Upper lobe of left lung (tissue), 6 donors: ENCODE measurements around the gene TPST1. TPM values are rescaled to one million over a fixed set of nuclear protein-coding genes. Genes with fewer than 3 reads are reported as not detected.
A peak's percentile ranks its signal among the peaks of the same experiment; 100 is the strongest.

Source experiments
- ATAC-seq, 2 donors: fragments of 200-7000 bp; cut with Tn5 transposase; one replicate each; pipeline ENCODE4 v1.9.1; 2022; ENCODE audit warnings: mild to moderate bottlenecking in 2 of 2, moderate library complexity in 2 of 2; ENCODE audit not compliant: low FRiP score in 2 of 2
- DNase-seq, 2 donors: peaks; one replicate each; pipeline ENCODE4 v3.0.0-alpha.2; 2019 to 2020
- H3K27ac ChIP-seq, 4 donors: fragments of 200-600 bp; sonication (generic); one replicate each; pipeline ENCODE4 v1.5.1; 2016 to 2019
- H3K27me3 ChIP-seq, 4 donors: fragments of 200-600 bp; sonication (generic); one replicate each; pipeline ENCODE4 v1.5.1; 2017 to 2019
- H3K36me3 ChIP-seq, 4 donors: fragments of 200-600 bp; sonication (generic); one replicate each; pipeline ENCODE4 v1.5.1; 2016 to 2019
- H3K4me1 ChIP-seq, 4 donors: fragments of 200-600 bp; sonication (generic); one replicate each; pipeline ENCODE4 v1.5.1; 2018 to 2019
- H3K4me3 ChIP-seq, 4 donors: fragments of 200-600 bp; sonication (generic); one replicate each; pipeline ENCODE4 v1.5.1; 2017 to 2019; ENCODE audit warnings: mild to moderate bottlenecking in 2 of 4, moderate library complexity in 1 of 4
- H3K9me3 ChIP-seq, 4 donors: fragments of 200-600 bp; sonication (generic); one replicate each; pipeline ENCODE4 v1.5.1; 2018 to 2019
- EP300 ChIP-seq, 4 donors: sonication (generic); formaldehyde crosslinking; IDR thresholded peaks; one replicate each; pipeline ENCODE4 v1.5.1; 2017; ENCODE audit warnings: antibody characterized with exemption in 4 of 4, control low read depth in 2 of 4
- POLR2A ChIP-seq, 4 donors: fragments of 450-650 bp; IDR thresholded peaks; one replicate each; pipeline ENCODE4 v1.5.1; 2016 to 2017; ENCODE audit warnings: antibody characterized with exemption in 4 of 4, mild to moderate bottlenecking in 2 of 4
- POLR2AphosphoS5 ChIP-seq, 2 donors: sonication (generic); formaldehyde crosslinking; IDR thresholded peaks; one replicate each; pipeline ENCODE4 v1.5.1; 2017; ENCODE audit warnings: antibody characterized with exemption in 2 of 2
- WGBS, 2 donors: methylation state at CpG; one replicate each; pipeline ENCODE4 v1.1.5; 2017 to 2018; 5-methylcytosine and 5-hydroxymethylcytosine counted together
- total RNA-seq, 6 donors: library from RNA; depleted of rRNA in 4 of 6; stranded (reverse); fragments of >200 nt in 4 of 6; gene quantifications; one replicate each; pipeline versions ENCODE4 v1.1.0 to v1.2.1, GENCODE V29; 2016 to 2021
- TF ChIP-seq, protein P1 (sequence below), 6 experiments: fragments of 450-650 bp in 4 of 6; fragments of 200-600 bp in 2 of 6; sonication (generic) in 2 of 6; IDR thresholded peaks; one replicate each; pipeline ENCODE4 v1.5.1; 2016 to 2019; ENCODE audit warnings: antibody characterized with exemption in 6 of 6
- donor health status: DM: no; HTN: no; CAD: no; lungs with moderate emphysema.
- donor health status: DM: no; HTN: yes; CAD: no; lungs with severe emphysema.

TPST1 gene
- total RNA-seq, 6 donors from 2014 or later = 17.1 to 69.1 (median 19.0) TPM

DNA sequence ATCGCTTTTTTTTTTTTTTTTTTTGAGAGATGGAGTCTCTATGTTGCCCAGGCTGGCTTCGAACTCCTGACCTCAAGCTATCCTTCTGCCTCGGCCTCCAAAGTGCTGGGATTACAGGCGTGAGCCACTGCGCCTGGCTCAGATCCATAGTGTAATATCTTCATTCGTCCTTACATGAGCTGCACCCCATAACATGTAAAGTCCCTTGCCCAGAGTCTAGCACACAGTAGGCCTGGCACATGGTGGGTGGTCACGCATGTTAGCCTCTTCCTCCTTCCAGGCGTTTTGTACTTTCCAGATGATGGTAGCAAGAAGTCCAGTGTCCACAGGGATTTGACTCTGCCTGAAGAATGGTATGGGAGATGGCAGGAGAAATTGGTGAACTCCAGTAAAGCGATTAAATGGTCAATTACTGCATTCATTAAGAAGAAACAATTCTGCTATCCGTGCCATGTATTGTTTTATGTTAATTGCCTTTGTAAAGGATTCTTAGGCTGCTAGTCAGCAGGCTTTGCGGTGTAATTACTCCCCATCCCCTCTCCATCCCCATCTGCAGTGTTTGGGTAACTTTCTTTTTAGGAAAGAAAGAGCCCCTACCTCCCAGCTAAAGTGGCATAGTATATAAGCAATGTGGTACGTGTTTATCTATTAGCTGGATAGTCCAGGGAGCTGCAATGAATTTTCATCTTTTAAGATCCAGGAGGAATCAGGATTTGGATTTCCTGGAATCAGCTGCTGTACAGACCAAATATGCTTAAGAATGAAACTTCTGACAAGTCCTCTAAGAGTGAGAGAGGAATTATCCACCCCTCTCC lies 1.2 kb downstream of the TPST1 start:
- no peak for DNase-seq
- peak overlapping the region in 2 of 4 donors; percentile 93 to 97 for H3K27ac ChIP-seq

DNA sequence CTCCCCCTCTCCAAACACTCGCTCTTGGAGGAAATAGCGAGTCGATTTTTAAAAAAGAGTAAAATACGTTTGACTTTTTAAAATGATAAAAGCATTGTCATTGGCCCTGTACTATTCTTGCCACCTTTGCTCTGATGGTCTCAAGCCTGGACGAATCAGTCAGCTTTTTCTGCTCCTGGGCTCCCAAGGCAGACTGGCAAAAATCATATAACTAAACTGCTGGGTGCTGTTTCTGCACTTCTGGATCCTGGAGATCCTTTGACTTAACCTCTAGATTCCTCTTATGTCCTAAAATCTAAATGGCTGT lies 1.8 kb downstream of the TPST1 start:
- TF ChIP-seq, protein P1, sequence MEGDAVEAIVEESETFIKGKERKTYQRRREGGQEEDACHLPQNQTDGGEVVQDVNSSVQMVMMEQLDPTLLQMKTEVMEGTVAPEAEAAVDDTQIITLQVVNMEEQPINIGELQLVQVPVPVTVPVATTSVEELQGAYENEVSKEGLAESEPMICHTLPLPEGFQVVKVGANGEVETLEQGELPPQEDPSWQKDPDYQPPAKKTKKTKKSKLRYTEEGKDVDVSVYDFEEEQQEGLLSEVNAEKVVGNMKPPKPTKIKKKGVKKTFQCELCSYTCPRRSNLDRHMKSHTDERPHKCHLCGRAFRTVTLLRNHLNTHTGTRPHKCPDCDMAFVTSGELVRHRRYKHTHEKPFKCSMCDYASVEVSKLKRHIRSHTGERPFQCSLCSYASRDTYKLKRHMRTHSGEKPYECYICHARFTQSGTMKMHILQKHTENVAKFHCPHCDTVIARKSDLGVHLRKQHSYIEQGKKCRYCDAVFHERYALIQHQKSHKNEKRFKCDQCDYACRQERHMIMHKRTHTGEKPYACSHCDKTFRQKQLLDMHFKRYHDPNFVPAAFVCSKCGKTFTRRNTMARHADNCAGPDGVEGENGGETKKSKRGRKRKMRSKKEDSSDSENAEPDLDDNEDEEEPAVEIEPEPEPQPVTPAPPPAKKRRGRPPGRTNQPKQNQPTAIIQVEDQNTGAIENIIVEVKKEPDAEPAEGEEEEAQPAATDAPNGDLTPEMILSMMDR (IDR thresholded peaks at IDR 0.05) = no peak
- TF ChIP-seq POLR2A (IDR thresholded peaks at IDR 0.05) = no peak
- no peak for TF ChIP-seq POLR2AphosphoS5 (IDR thresholded peaks at IDR 0.05)
- no peak for TF ChIP-seq EP300 (IDR thresholded peaks at IDR 0.05)
- ATAC-seq = no peak
- no peak for DNase-seq
- Histone ChIP-seq H3K36me3 (no peaks in the 10 kb centered on the region), H3K27ac (peak overlapping the region in 2 of 4 donors; percentile 8 to 97), H3K4me3 (peak overlapping the region in 3 of 4 donors; percentile 87 to 96 (median 94)), H3K27me3 (no peaks in the 10 kb centered on the region), H3K4me1 (peaks cover 17 to 38% (median 18%) of the 10 kb centered on the region in 4 donors), H3K9me3 (no peaks in the 10 kb centered on the region)
- WGBS, 2 donors = 8 to 18% methylated on average over 5 of the region's 5 CpGs

More for the DNA sequence above, 1.2 kb downstream of the TPST1 start:
- 48% methylated on average over 12 of the region's 12 CpGs for WGBS, 2 donors
- no peaks in the 10 kb centered on the region for H3K36me3 ChIP-seq
- H3K4me3 ChIP-seq = peak overlapping the region in 3 of 4 donors; percentile 87 to 96 (median 94)
- H3K9me3 ChIP-seq = no peaks in the 10 kb centered on the region
- ATAC-seq = no peak
- peaks cover 17 to 38% (median 18%) of the 10 kb centered on the region in 4 donors for H3K4me1 ChIP-seq
- TF ChIP-seq, protein P1 (IDR thresholded peaks at IDR 0.05) = no peak
- TF ChIP-seq POLR2A (IDR thresholded peaks at IDR 0.05) = no peak
- no peak for TF ChIP-seq POLR2AphosphoS5 (IDR thresholded peaks at IDR 0.05)
- TF ChIP-seq EP300 (IDR thresholded peaks at IDR 0.05) = no peak
- H3K27me3 ChIP-seq = no peaks in the 10 kb centered on the region

DNA sequence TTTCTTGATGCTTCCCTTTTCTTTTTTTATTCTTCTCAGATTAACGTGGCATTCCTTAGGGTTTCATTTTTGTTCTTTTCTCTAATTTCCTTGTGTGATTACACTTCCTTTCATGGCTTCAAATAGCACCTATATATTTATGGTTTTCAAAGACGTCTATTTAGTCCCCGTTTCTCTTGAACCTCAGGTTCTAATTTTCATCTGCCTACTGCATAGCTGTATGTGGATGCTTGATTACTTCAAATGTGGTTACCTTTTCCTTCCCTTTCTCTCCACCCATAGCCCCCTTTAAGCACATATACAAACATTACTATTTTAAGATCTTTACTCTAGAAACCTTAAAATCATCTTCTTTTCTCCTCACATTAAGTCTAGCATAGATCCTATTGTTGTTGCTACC lies 2.4 kb downstream of the TPST1 start:
- H3K36me3 ChIP-seq = no peaks in the 10 kb centered on the region
- no peaks in the 10 kb centered on the region for H3K9me3 ChIP-seq
- WGBS, 2 donors = 42 to 51% methylated on average over 3 of the region's 3 CpGs
- DNase-seq (no peak), ATAC-seq (no peak)
- H3K4me3 ChIP-seq = no peak overlapping the region
- TF ChIP-seq POLR2A (IDR thresholded peaks at IDR 0.05) (no peak), POLR2AphosphoS5 (IDR thresholded peaks at IDR 0.05) (no peak), EP300 (IDR thresholded peaks at IDR 0.05) (no peak)
- TF ChIP-seq, protein P1 (IDR thresholded peaks at IDR 0.05) = no peak
- H3K27me3 ChIP-seq = no peaks in the 10 kb centered on the region
- no peak overlapping the region for H3K27ac ChIP-seq
- peaks cover 17 to 38% (median 18%) of the 10 kb centered on the region in 4 donors for H3K4me1 ChIP-seq

DNA sequence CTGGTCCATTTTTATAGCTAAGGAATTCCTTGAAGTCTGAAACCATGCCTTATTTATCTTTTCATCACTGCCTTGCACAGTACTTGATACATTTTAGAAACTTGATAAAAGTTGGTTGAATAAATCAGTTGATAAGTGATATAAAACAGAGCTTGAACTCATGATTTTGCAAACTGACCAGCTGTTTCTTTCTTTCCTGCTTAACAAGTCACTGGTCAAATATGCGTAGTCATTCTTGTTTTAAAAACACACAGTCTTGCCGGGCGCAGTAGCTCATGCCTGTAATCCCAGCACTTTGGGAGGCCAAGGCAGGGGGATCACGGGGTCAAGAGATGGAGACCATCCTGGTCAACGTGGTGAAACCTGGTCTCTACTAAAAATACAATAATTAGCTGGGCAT lies 6.3 kb downstream of the TPST1 start:
- Histone ChIP-seq H3K36me3 (no peaks in the 10 kb centered on the region), H3K4me1 (peaks cover 6 to 21% (median 11%) of the 10 kb centered on the region in 4 donors), H3K4me3 (no peak overlapping the region), H3K27ac (peak overlapping the region in 2 of 4 donors; percentile 11 to 43), H3K27me3 (no peaks in the 10 kb centered on the region), H3K9me3 (no peaks in the 10 kb centered on the region)
- no peak for ATAC-seq
- WGBS, 2 donors = 78 to 82% methylated on average over 5 of the region's 5 CpGs
- TF ChIP-seq POLR2AphosphoS5 (IDR thresholded peaks at IDR 0.05) = no peak
- no peak for TF ChIP-seq EP300 (IDR thresholded peaks at IDR 0.05)
- TF ChIP-seq, protein P1 (IDR thresholded peaks at IDR 0.05) = no peak
- TF ChIP-seq POLR2A (IDR thresholded peaks at IDR 0.05) = no peak
- no peak for DNase-seq
